Endometrium (tissue), 2 donors: ENCODE results near the gene GDPD4.

Experiments used
- FAIRE-seq: peaks from 2 replicates; lab custom pipeline; 2012; peaks lifted over from hg19 to GRCh38; lab: Jason Lieb, UNC
- donor health status: control.
- donor health status: control.

Gene GDPD4

GRCh38 chr11:77294040-77294439 lies 7.4 kb downstream of the GDPD4 start:
- no peak for FAIRE-seq

- no peak for FAIRE-seq
Observed at GRCh38 chr11:77289737-77290136, 11.7 kb downstream of the GDPD4 start.

- FAIRE-seq: no peak
Observed at GRCh38 chr11:77287615-77288273, 13.7 kb downstream of the GDPD4 start.

GRCh38 chr11:77287136-77287535 lies 14.3 kb downstream of the GDPD4 start:
- FAIRE-seq: no peak

GRCh38 chr11:77284476-77285468 lies 16.7 kb downstream of the GDPD4 start:
- FAIRE-seq: no peak

GRCh38 chr11:77283101-77283500 lies 18.4 kb downstream of the GDPD4 start:
- no peak for FAIRE-seq

- FAIRE-seq: no peak
Observed at GRCh38 chr11:77278595-77279506, 22.6 kb downstream of the GDPD4 start.

GRCh38 chr11:77276271-77276670 lies 25.2 kb downstream of the GDPD4 start:
- FAIRE-seq: no peak

GRCh38 chr11:77270921-77271320 lies 30.6 kb downstream of the GDPD4 start:
- no peak for FAIRE-seq

GRCh38 chr11:77269484-77270123 lies 31.9 kb downstream of the GDPD4 start:
- no peak for FAIRE-seq

GRCh38 chr11:77267962-77268361 lies 33.5 kb downstream of the GDPD4 start:
- no peak for FAIRE-seq

- no peak for FAIRE-seq
Observed at GRCh38 chr11:77266766-77267165, 34.7 kb downstream of the GDPD4 start.

- FAIRE-seq: no peak
Observed at GRCh38 chr11:77262803-77263202, 38.7 kb downstream of the GDPD4 start.

GRCh38 chr11:77259641-77260040 lies 41.8 kb downstream of the GDPD4 start:
- FAIRE-seq: no peak

- FAIRE-seq: no peak
Observed at GRCh38 chr11:77253690-77254089, 47.8 kb downstream of the GDPD4 start.

GRCh38 chr11:77252555-77253270 lies 48.8 kb downstream of the GDPD4 start:
- no peak for FAIRE-seq

- no peak for FAIRE-seq
Observed at GRCh38 chr11:77250881-77251640, 50.4 kb downstream of the GDPD4 start.

- no peak for FAIRE-seq
Observed at GRCh38 chr11:77249427-77249826, 52.1 kb downstream of the GDPD4 start.

GRCh38 chr11:77244277-77245027 lies 57.0 kb downstream of the GDPD4 start:
- FAIRE-seq: peak; percentile 18

GRCh38 chr11:77236901-77237300 lies 64.6 kb downstream of the GDPD4 start:
- no peak for FAIRE-seq
